Breast epithelium (tissue), 3 donors: ENCODE data around the gene KCNJ1.

Source experiments
- CTCF ChIP-seq, 3 donors: fragments of 450-650 bp; IDR thresholded peaks; one replicate each; pipeline ENCODE4 v1.5.1; 2016 to 2017; ENCODE audit warnings: antibody characterized with exemption in 3 of 3, mild to moderate bottlenecking in 3 of 3, moderate library complexity in 3 of 3
- POLR2AphosphoS5 ChIP-seq, 3 donors: sonication (generic); formaldehyde crosslinking; IDR thresholded peaks; one replicate each; pipeline ENCODE4 v1.6.1; 2017; ENCODE audit warnings: antibody characterized with exemption in 3 of 3

GRCh38 chr11:128848815-128849455 lies 18.2 kb downstream of the KCNJ1 start:
- peak in 1 of 3 donors; percentile 48 for TF ChIP-seq CTCF (IDR thresholded peaks at IDR 0.05)
- no peak for TF ChIP-seq POLR2AphosphoS5 (IDR thresholded peaks at IDR 0.05)
